Measurements from ENCODE around the gene FAM90A26. TPM values are rescaled to one million over a fixed set of nuclear protein-coding genes. Genes with fewer than 3 reads are reported as not detected.

Gene FAM90A26, protein sequence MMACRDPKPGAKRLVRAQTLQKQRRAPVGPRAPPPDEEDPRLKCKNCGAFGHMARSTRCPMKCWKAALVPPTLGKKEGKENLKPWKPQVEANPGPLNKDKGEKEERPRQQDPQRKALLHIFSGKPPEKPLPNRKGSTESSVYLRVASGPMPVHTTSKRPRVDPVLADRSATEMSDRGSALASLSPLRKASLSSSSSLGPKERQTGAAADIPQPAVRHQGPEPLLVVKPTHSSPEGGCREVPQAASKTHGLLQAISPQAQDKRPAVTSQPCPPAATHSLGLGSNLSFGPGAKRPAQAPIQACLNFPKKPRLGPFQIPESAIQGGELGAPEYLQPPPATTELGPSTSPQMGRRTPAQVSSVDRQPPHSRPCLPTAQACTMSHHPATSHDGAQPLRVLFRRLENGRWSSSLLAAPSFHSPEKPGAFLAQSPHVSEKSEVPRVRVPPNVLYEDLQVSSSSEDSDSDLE
- total RNA-seq, result not detected in 2 replicates

GRCh38 chr4:9169791-9170459 is at the start of gene FAM90A26:
Gene FAM90A26 (plus strand): TSS chr4:9170409. CDS start chr4:9173173, 2,764 bp downstream.

DNA sequence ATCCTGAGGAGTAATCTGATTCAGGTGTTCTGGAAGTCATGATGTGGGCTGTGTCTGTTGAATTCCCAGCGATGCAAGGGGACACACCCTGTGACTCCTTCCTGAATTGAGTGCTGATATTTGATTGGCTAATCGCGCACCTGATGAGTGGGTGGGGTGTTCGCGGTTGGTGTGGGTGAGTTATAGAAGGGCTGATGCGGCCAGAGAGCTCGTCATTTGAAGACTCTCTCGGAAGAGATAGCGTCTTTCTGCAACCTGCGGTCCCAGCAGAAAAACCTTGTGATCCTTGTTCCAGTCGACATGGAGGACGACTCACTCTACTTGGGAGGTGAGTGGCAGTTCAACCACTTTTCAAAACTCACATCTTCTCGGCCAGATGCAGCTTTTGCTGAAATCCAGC is 40.1 kb downstream of the FAM90A26 start, which contains the start of gene USP17L10:
TSS of gene USP17L10 (plus strand) at position 301 of the 400 bp plus-strand sequence. CDS start at position 301, 0 bp downstream.

GRCh38 chr4:9215105-9215504 is 44.9 kb downstream of the FAM90A26 start, which contains the start of gene USP17L11:
Gene USP17L11 (plus strand): TSS chr4:9215405. CDS start chr4:9215405, 0 bp downstream.

DNA sequence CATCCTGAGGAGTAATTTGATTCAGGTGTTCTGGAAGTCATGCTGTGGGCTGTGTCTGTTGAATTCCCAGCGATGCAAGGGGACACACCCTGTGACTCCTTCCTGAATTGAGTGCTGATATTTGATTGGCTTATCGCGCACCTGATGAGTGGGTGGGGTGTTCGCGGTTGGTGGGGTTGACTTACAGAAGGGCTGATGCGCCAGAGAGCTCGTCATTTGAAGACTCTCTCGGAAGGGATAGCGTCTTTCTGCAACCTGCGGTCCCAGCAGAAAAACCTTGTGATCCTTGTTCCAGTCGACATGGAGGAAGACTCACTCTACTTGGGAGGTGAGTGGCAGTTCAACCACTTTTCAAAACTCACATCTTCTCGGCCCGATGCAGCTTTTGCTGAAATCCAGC is 49.6 kb downstream of the FAM90A26 start, which contains the start of gene USP17L12:
TSS of gene USP17L12 (plus strand) at position 301 of the 400 bp plus-strand sequence. CDS start at position 301, 0 bp downstream.

GRCh38 chr4:9224596-9224995 is 54.4 kb downstream of the FAM90A26 start, which contains the start of gene USP17L13:
Gene USP17L13 (plus strand): TSS chr4:9224896. CDS start chr4:9224896, 0 bp downstream.

Other genes with a start within 250 kb of the FAM90A26 start
- gene USP17L10, start 40.2 kb downstream of the FAM90A26 start, total RNA-seq, result not detected in 2 replicates
- gene USP17L11, start 45.0 kb downstream of the FAM90A26 start, total RNA-seq, result not detected in 2 replicates
- not detected in 2 replicates for gene USP17L12, start 49.7 kb downstream of the FAM90A26 start, total RNA-seq
- not detected in 2 replicates for gene USP17L13, start 54.5 kb downstream of the FAM90A26 start, total RNA-seq
- gene USP17L15, start 64.0 kb downstream of the FAM90A26 start, total RNA-seq, result not detected in 2 replicates
- gene USP17L17, start 73.5 kb downstream of the FAM90A26 start, total RNA-seq, result not detected in 2 replicates
- not detected in 2 replicates for gene USP17L18, start 78.2 kb downstream of the FAM90A26 start, total RNA-seq
- gene USP17L19, start 83.0 kb downstream of the FAM90A26 start, total RNA-seq, result not detected in 2 replicates
- gene USP17L20, start 87.7 kb downstream of the FAM90A26 start, total RNA-seq, result not detected in 2 replicates
- gene USP17L21, start 92.5 kb downstream of the FAM90A26 start, total RNA-seq, result not detected in 2 replicates
- gene USP17L22, start 97.2 kb downstream of the FAM90A26 start, total RNA-seq, result not detected in 2 replicates
- not detected in 2 replicates for gene USP17L24, start 154.8 kb downstream of the FAM90A26 start, total RNA-seq
- gene USP17L25, start 159.5 kb downstream of the FAM90A26 start, total RNA-seq, result not detected in 2 replicates
- gene USP17L26, start 164.2 kb downstream of the FAM90A26 start, total RNA-seq, result not detected in 2 replicates
- gene USP17L5, start 169.0 kb downstream of the FAM90A26 start, total RNA-seq, result not detected in 2 replicates
- not detected in 2 replicates for gene USP17L27, start 173.7 kb downstream of the FAM90A26 start, total RNA-seq
- not detected in 2 replicates for gene USP17L28, start 178.5 kb downstream of the FAM90A26 start, total RNA-seq
- not detected in 2 replicates for gene USP17L29, start 183.2 kb downstream of the FAM90A26 start, total RNA-seq
- gene USP17L30, start 192.7 kb downstream of the FAM90A26 start, total RNA-seq, result not detected in 2 replicates